ENCODE data around the gene MMP23B. TPM values are rescaled to one million over a fixed set of nuclear protein-coding genes. Genes with fewer than 3 reads are reported as not detected.

Gene MMP23B
- total and polyA plus RNA-seq, 2 of the 8 experiments (the other 6 are each of a cell fraction or from before 2014, with no cell fraction given) = 9.2 to 14.6 TPM

DNA sequence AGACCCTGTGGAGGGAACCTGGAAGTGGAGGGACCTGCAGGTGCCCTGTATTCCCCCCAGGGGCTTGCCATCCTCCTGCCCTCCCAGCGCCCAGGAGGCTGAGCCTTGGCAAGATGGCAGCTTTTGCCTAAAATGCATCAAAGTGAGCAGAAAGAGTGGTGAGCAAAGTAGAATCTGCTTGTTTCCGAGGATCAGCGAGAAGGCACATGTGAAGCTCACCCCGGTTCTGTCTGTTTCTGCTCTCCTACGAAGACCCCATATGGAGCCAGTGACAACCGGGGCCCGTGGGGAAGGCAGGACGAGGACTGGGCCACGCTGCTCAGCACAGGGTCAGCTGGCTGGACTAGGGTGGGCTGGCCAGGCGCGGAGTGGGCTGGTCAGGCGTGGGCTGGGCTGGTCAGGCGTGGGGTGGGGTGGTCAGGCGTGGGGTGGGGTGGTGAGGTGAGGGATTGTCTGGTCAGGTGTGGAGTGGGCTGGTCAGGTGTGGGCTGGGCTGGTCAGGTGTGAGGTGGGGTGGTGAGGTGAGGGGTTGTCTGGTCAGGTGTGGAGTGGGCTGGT, 26.9 kb upstream of the MMP23B start (continued):
- no peak for TF ChIP-seq SUZ12 (IDR thresholded peaks at IDR 0.05; ENCODE audit: low read length)
- no peak for TF ChIP-seq EGR1 (IDR thresholded peaks at IDR 0.05; ENCODE audit: borderline replicate concordance, low read depth, low read length)
- TF ChIP-seq BCL11A (IDR thresholded peaks at IDR 0.05; ENCODE audit: low read depth in 2 of 2, low read length in 2 of 2) = no peak
